Duodenal mucosa (tissue), 2 donors: Measurements from ENCODE around the gene NDOR1.

Experiments used
- H3K27ac ChIP-seq: one replicate; pipeline ENCODE4 v1.7.0; 2013; ENCODE audit warnings: low read depth, low read length
- H3K27me3 ChIP-seq, 2 donors: one replicate each; pipeline ENCODE4 v1.7.0; 2013; ENCODE audit warnings: low read length in 2 of 2, control low read depth in 1 of 2; ENCODE audit not compliant: insufficient read depth in 2 of 2, control insufficient read depth in 1 of 2
- H3K36me3 ChIP-seq, 2 donors: one replicate each; pipeline ENCODE4 v1.7.0; 2013; ENCODE audit warnings: low read length in 2 of 2, control low read depth in 1 of 2; ENCODE audit not compliant: insufficient read depth in 2 of 2, control insufficient read depth in 1 of 2
- H3K4me1 ChIP-seq, 2 donors: one replicate each; pipeline ENCODE4 v1.7.0; 2013; ENCODE audit warnings: low read length in 2 of 2, control low read depth in 1 of 2; ENCODE audit not compliant: insufficient read depth in 2 of 2, control insufficient read depth in 1 of 2
- H3K4me3 ChIP-seq, 2 donors: one replicate each; pipeline ENCODE4 v1.7.0; 2013; ENCODE audit warnings: low read length in 2 of 2, low read depth in 1 of 2
- H3K9ac ChIP-seq, 2 donors: one replicate each; pipeline ENCODE4 v1.7.0; 2013; ENCODE audit warnings: low read length in 2 of 2, low read depth in 1 of 2
- H3K9me3 ChIP-seq, 2 donors: one replicate each; pipeline ENCODE4 v1.7.0; 2013; ENCODE audit warnings: low read length in 2 of 2, control low read depth in 1 of 2; ENCODE audit not compliant: control insufficient read depth in 1 of 2

The NDOR1 gene

GRCh38 chr9:137245450-137246421, 40.2 kb downstream of the NDOR1 start:
- H3K9me3 ChIP-seq: no peaks in the 10 kb centered on the region
- H3K9ac ChIP-seq: no peak overlapping the region
- H3K36me3 ChIP-seq: peaks cover 3 to 21% of the 10 kb centered on the region in 2 donors
- no peak overlapping the region for H3K4me3 ChIP-seq
- peaks cover 20 to 24% of the 10 kb centered on the region in 2 donors for H3K4me1 ChIP-seq
- H3K27me3 ChIP-seq: no peaks in the 10 kb centered on the region
- H3K27ac ChIP-seq: no peak overlapping the region

DNA sequence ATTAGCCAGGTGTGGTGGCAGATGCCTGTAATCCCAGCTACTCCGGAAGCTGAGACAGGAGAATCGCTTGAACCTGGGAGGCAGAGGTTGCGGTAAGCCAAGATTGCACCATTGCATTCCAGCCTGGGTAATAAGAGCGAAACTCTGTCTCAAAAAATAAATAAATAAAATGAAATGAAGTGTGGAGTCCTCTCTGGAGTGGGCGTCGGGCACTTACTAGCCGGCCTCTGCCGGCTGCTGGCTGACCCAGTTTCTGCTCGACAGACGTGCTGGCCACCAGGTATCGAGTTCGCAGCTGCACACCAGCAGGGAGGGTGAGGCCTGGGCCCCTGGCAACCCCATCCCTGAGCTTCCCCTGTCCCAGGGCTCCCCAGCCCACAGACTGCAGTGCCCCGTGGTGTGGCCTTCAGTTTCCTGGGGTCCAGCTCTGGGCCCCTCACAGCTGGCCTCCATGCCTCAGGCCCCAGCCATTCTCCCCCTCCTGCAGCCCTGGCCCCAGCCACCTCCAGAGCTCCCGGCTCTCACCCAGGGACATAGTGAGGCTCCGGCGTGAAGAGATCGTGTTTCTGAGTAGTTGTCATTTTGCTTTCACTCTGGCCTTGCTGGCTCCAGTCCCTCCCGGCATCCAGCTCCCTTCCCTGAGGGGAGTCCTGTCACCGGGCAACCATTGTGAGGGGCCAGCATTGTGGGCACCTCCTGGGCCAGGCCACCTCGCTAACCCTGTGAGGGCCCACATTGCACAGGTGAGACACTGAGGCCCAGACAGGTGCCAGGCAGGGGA, 41.8 kb downstream of the NDOR1 start:
- Histone ChIP-seq H3K27ac (no peak overlapping the region), H3K4me1 (peaks cover 16 to 18% of the 10 kb centered on the region in 2 donors)

GRCh38 chr9:137247916-137248175, 42.3 kb downstream of the NDOR1 start:
- Histone ChIP-seq H3K36me3 (peaks cover 0 to 11% of the 10 kb centered on the region in 2 donors), H3K9ac (no peak overlapping the region), H3K4me3 (no peak overlapping the region), H3K9me3 (no peaks in the 10 kb centered on the region), H3K4me1 (peaks cover 11 to 16% of the 10 kb centered on the region in 2 donors), H3K27ac (no peak overlapping the region), H3K27me3 (no peaks in the 10 kb centered on the region)

More for the DNA sequence above, 41.8 kb downstream of the NDOR1 start:
- no peak overlapping the region for H3K4me3 ChIP-seq
- no peaks in the 10 kb centered on the region for H3K9me3 ChIP-seq
- no peaks in the 10 kb centered on the region for H3K27me3 ChIP-seq
- H3K9ac ChIP-seq: no peak overlapping the region
- peaks cover 0 to 16% of the 10 kb centered on the region in 2 donors for H3K36me3 ChIP-seq

DNA sequence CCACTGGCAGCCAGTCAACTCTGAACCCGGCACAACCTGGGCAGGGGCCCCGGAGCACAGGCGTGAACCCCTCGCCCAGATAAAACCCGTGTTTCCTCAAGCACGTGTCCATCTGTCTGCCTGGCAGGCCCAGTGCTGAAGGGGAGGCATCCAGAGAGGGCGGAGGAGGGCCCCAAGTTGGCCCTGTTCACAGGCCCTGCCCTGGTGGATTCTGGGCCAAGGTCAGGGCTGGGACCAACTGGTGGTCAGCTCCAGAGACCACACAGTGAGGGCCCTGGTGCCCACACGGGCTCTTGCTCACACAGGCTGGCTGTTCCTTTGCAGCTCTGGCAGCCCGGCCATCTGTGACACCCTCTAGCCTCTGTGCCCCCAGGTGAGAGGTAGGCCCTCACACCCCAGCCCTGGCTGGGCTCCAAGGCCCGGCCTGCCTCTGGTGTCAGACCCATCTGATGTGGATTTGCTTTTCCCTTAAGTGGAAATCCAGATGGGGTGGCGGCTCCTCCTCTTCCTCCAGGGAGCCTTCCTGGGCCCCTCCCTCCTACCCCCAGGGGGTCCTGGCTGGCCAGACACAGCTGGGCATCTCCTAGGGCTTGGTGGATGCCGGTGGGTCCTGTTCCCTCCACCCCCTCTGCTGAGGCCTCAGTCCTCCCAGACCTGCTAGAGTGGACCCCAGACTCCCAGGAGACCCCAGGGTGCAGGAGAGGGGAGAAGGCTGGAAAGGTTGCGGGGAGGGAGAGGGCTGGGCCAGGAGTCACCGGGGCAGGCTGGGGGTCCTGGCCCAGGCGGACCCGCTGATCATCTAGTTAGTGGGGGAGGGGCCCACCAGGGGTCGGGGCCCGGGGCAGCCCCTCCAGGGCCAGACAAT, 45.1 kb downstream of the NDOR1 start:
- Histone ChIP-seq H3K4me3 (no peak overlapping the region), H3K4me1 (peaks cover 8 to 18% of the 10 kb centered on the region in 2 donors), H3K27ac (no peak overlapping the region), H3K9me3 (no peaks in the 10 kb centered on the region), H3K27me3 (no peaks in the 10 kb centered on the region), H3K36me3 (no peaks in the 10 kb centered on the region), H3K9ac (no peak overlapping the region)

GRCh38 chr9:137251194-137251461, 45.6 kb downstream of the NDOR1 start, which contains the start of gene STPG3:
Gene STPG3, plus strand, starts transcription at chr9:137251286. Its CDS starts 1 bp downstream, at chr9:137251287.
- Histone ChIP-seq H3K4me1 (peaks cover 12 to 24% of the 10 kb centered on the region in 2 donors), H3K4me3 (no peak within 1 kb of the TSS), H3K27ac (no peak within 1 kb of the TSS), H3K9me3 (no peaks in the 10 kb centered on the region), H3K36me3 (peaks cover 0 to under 1% of the 10 kb centered on the region in 2 donors), H3K9ac (no peak within 1 kb of the TSS), H3K27me3 (no peaks in the 10 kb centered on the region)

GRCh38 chr9:137251490-137252268, 46.2 kb downstream of the NDOR1 start:
- Histone ChIP-seq H3K36me3 (peaks cover 0 to 6% of the 10 kb centered on the region in 2 donors), H3K9me3 (no peaks in the 10 kb centered on the region), H3K9ac (no peak overlapping the region), H3K4me3 (no peak overlapping the region), H3K4me1 (peaks cover 18 to 29% of the 10 kb centered on the region in 2 donors), H3K27me3 (no peaks in the 10 kb centered on the region), H3K27ac (no peak overlapping the region)

- Histone ChIP-seq H3K36me3 (peaks cover 0 to 10% of the 10 kb centered on the region in 2 donors), H3K9me3 (no peaks in the 10 kb centered on the region), H3K27me3 (no peaks in the 10 kb centered on the region), H3K9ac (no peak overlapping the region), H3K4me3 (no peak overlapping the region), H3K27ac (no peak overlapping the region), H3K4me1 (peaks cover 21 to 33% of the 10 kb centered on the region in 2 donors)
These were observed 47.3 kb downstream of the NDOR1 start for GRCh38 chr9:137252555-137253506.

DNA sequence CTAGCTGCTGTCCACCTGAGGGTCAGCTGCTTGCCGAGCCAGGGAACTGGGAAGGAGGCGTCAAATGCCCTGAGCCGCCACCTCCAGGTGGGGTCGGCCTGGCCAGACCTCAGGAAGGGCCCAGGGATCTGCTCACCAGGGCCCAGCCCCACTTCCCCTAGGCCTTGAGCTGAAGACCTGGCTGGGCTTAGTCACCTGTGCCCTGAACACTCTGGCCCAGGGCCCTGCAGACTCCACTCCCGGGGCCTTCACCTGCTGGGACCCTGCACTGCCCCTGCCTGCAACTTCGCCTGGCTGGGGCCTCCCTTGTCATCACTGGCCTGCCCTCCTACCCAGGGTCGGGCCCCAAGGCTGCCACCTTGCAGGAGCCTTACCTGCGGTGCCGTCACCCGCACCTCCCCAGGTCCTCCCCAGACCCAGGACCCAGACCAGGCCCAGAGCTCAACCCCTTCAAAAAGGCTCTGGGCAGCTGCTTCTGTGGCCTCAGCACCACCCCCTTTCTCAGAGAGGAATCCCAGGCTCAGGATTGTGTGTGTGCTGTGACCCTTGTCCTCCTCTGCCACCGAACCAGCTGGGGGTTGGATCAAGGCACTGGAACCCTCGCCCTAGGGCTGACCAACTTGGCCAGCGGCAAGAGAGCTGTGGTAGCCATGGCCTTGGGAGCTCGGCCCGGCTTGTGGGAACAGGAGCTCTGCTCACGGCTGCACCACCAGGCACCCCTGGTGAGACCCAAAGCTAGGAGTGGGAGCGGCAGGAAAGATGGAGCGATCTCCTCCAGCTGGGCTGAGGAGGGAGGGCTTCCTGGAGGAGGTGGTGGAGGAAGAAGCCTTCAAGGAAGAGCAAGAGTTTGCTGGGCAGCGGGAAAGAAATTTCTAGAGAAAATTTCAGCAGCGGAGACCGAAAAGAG, 48.5 kb downstream of the NDOR1 start:
- Histone ChIP-seq H3K4me3 (peak overlapping the region; percentile 78 to 79), H3K27ac (peak overlapping the region; percentile 63), H3K4me1 (peaks cover 21 to 33% of the 10 kb centered on the region in 2 donors), H3K9ac (peak overlapping the region; percentile 74 to 91), H3K9me3 (no peaks in the 10 kb centered on the region), H3K36me3 (peaks cover under 1 to 18% of the 10 kb centered on the region in 2 donors), H3K27me3 (no peaks in the 10 kb centered on the region)
